GM21367 (cell line): ENCODE results near the gene MT3.

Source experiments
- ATAC-seq: cut with Tn5 transposase; IDR thresholded peaks from one replicate; pipeline ENCODE4 v1.9.1; 2021; ENCODE audit not compliant: unreplicated experiment

MT3 gene

DNA sequence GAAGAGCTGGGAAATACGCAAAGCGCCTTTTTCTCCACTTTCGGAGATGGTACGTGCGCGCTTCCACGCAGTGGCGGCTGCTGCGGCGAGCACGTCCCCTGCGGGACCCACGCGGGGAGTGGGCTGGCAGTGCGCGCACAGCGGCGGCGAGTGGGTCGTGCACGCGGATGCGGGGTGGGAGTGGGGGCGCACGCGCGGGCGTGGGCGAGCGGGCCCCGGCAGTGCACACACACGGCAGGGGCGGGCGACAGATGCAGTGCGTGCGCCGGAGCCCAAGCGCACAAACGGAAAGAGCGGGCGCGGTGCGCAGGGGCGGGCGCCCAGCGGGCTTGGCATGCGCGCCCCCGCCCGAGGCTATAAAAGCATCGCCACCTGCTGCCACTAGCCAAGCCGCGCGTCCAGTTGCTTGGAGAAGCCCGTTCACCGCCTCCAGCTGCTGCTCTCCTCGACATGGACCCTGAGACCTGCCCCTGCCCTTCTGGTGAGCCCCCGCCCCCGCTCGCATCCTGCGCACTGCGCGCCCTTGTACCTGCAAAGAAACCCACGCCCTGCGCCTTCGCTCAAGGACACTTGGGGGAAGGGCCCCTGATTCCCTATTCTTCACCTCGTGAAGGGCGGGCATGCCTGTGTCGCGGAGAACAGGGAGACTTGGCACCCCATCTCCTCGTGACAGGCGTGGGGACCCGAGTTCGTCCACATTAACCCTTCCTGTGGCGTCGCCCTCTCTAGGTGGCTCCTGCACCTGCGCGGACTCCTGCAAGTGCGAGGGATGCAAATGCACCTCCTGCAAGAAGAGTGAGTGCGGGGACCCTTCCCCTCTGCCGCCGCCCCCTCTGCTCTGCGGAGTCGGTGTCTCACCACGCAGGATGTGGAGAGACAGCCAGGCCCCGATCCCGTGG is at the start of gene MT3:
TSS of gene MT3 (plus strand) at position 388 of the 899 bp plus-strand sequence. CDS start at position 451, 63 bp downstream.
- no peak for ATAC-seq

DNA sequence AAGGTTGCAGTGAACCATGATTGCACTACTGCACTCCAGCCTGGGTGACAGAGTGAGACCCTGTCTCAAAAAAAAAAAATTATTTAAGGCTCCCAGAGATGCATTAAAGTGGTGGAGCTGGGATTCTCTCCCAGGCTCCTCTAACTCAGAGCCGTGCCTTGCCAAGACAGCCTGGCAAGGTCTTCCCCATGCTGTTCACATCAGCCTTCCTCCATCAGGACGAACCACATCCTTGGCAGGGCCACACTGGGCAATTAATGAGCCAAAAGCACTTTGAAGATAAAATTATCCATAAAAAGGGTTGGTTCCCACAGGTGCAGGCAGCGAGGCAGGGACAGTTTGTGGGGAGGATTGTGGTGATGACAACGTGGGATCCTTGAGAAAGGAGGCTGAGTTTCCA is 49.7 kb upstream of the MT3 start:
- no peak for ATAC-seq

DNA sequence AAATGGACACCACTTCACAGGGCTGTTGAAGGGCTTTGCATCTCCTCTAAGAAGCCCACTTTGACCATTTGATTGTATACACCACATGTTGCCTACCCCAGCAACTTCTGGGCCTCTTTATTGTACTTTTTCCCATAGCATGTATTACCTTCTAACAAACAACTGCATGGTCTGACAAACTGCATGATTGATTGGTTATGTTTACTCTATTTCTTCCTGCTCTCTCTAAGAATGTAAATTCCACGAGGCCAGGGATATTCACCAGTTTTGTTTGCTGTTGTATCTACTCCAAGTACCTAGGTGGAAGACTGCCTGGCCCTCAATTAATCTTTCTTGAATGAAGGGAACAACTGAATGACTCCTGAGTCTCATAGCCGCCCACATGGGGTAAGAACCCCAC is 47.3 kb upstream of the MT3 start:
- no peak for ATAC-seq

DNA sequence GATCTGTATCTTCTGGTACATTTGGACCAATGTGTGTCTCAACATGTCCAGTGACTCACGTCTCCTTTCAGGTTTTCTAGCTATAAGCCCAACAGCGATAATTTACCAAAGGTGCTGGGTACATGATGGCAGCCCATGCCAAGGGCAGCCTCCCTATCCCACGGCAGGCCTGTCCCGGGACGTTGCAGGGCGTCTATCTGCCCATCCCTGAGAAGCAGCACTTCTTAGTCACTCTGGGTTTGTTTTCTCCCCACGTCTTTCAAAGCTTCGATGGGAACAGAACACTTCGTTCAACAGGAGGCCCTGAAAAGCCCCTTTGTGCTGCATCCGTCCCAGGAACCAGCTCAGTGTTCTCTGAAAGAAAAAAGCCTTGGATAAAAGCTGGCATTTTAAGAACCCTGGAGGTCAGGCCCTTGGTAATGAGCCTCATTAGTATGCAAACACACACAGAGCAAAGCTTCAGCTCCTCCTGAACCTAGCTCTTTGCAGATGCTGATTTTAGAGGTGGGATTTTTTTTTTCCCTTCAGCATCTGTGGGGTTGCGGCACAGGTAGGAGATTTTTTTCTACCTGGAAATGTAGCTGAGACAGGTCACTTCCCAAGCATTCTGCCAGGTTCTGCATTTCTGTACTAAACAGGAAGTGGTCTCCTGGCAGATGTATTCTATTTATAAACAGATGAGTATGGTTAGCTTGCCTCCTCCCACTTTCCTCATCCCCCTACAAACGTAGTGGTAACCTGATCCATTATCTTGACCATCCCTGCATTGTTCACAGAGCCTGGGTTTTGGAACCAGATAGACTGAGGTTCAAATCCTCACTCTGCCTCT is 42.0 kb upstream of the MT3 start:
- no peak for ATAC-seq

DNA sequence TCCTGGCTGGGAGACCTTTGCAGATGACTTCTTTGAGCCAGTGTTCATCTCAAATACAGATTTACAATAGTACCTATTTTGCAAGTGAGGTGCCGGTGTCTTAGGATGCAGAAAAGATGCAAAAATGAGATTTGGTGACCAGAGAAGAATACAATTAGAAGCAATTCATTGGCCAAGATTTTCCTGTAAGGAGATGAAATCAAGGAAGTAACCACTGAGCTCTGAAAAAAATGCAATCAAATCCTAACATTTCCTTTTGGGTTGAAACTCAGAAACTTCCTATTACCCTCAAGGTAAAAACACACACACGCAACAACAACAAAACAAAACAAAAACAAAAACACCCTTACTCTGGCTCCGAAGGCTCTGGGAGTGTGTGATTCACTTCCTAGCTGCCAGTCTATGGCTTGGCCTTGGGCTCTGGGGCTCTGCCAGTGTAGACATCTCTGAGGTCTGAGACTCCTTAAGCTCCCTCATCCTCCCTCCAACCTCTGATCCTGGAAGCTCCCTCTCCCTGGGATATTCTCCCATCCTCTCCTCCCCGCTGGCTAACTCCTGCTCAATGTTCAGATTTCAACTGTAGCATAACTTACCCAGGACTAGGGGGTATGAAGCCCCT is 41.3 kb upstream of the MT3 start:
- ATAC-seq: no peak

DNA sequence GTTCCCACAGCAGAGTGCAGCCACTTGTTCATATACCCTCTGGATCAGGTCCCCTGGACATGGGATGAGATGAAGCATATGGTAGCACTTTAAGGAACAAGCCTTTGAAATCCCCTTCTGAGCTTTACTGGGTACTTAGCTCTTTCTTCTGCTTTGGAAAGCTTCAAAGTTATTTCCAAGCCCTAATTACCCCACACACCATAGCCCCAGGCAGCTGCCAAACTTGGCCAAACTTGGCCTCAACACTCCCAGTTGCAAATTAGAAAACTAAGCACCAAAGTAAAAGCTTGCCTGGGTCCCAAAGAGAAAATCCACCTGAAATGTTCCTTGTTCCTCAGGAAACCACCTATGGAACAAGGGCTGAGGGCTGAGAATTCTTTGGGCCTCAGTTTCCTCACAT is 40.2 kb upstream of the MT3 start:
- ATAC-seq: no peak

DNA sequence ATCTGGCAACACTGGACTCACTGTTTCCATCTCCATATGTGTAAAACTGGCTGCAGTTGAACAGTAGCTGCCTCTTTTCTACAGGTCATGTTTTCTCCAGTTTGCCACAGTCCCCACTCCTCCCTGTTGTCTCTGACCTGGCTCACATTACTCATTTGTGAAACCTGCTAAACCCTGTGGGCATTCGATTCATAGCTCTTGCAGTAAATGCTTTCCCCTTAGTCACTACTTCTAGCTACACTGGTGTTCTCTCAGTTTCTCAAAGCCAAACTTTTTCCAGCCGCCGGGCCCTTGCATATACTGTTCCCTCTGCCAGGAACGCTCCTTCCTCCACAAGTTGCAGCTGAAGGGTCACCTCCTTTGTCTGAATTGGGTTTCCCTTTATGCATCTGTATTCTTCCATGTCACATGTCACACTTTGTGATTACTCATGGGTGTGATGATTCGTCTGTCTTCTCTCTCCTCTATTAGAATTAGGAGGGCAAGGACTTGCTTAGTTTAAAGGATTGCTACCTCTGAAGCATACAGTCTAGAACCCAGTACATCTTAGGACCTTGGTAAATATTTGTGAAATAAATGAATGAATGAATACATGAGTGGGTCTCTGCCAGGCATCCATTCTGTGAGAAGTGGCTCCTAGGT is 39.5 kb upstream of the MT3 start:
- ATAC-seq: no peak

DNA sequence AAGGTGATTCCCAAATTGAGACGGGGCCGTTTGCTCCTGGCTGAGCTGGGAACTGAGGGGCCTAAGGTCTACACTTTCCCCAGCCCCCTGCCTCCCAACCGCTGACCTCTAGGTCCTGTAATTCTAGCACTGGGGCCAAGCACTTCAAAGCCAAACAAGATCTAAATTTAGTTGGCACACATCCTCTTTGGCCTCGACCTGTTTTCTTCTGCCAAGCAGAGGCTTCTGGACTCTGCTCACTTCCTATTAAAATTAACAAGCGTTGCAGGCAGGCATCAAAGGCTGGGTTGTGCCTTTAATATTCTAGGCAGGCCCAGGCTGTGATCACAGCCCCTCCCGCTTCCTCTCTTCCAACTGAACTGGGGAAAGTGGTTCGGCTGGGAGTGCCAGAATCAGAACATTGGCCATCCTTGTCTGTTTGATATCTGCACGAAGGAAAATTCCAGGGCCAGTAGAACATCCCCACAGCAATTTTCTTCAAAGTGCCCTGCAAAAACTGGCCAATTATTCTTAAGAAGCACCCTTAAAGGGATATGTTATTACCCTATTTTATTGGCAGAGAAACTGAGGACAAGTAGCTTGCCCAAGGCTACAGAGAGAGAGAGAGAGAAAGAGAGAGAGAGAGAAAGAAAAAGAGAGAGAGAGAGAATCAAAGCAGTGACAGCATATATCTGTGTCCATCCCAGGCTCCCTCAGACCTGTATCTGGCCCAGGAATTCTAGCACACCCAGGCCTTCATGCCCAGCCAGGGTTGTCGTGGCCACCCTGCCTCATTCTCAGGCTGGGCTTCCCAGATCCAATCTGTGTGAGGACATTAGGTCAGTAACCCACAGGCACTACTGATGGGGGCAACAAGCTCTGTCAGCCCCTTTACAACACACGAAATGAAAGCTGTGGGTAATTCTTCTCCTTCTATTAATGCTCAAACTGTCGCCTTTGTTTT is 37.3 kb upstream of the MT3 start:
- ATAC-seq: no peak

DNA sequence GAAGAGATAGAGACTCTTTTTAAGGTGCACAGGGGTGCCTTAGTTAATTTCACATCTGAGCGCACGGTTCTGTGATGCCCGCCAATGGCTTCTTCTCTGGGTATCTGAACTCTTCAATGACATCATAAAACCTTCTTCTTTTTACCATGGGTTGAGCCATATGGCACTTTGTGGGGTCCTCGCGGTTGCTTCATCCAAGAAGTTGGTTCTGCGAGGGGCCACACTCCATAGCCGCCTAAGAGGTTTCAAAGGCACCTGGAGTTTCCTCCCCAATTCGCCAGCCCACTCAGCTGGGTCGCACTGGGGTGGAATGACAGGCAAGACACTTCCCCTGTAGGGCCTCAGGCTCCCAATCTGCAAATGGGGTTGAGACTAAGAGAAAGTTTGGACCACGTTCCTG is 34.9 kb upstream of the MT3 start:
- ATAC-seq: no peak

DNA sequence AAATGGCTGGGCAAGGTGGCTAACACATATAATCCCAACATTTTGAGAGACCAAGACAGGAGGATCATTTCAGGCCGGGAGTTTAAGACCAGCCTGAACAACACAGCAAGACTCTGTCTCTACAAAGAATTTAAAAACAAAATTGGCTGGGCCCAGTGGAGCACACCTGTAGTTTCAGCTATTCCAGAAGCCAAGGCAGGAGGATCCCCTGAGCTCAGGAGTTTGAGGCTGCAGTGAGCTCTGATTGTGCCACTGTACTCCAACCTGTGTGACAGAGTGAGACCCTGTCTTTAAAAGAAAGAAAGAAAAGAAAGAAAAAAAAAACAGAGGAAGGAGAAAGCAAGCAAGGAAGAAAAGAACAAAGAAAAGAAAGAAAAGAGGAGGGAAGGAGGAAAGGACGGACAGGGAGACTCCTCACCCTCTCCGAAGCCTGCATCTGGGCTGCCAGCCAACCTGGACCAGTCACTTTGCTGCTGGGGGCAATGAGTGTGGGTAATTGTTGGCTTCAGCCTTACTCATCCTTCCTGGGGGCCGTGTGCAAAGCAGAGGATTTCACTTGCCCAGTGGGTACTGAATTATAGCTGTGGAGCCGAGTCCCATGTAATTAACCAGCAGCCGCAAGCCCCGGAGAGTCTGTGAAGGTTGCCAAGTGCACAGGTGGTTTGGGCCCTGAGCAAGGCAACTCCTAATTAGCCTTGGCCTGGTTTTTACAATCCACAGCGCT is 31.1 kb upstream of the MT3 start:
- no peak for ATAC-seq

DNA sequence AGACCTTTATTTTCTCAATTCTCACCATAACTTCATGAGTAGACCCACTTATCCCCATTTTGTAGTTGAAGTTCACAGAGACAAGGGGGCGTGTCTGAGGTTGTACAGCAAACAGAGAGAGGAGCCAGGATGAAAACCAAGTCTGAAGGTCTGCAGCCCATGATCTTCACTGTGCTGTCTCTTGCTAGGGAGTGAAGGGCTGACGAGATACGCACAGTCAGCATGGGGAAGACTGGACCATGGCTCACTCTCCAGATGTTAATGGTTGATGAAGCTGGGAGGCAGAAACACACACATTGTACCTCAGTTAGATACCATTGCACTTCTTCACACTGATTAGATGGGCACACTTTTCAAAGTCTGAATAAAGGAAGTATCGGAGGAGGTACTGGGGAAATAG is 30.2 kb upstream of the MT3 start:
- no peak for ATAC-seq

DNA sequence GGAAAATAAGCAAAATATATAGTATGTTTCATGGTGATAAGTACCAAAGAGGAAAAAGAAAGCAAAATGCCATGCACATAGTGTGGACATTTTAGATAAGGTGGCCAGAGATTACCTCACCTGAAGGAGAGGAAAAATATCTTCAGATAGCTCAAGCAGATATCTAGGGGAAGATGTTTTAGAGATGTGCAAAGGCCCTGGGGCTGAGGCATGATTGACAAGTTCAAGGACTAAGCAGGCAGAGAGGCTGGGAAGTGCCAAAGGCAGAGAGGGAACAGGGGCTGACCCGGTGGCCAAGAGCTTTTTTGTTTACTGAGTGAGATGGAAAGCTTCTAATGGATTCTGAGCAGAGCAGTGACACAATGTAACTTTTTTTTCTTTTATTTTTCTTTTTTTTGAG is 28.9 kb upstream of the MT3 start:
- ATAC-seq: no peak

DNA sequence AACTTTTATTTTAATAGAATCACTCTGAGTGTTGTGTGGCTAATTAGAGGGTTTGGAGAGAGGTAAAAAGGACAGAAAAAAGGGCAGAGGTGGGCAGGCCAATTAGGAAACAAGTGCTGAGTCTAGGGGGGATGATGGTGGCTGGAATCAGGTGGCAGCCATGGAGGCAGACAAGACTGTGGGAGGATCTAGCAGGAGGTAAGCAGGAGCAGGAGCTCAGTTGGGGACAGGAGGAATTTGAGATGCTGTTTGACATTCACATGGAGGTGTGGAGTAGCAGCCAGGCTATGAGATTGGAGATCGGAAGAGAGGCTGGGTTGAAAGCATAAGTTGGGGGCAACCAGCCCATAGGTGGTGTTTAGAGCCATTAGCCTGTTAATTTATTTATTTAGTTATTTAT is 28.2 kb upstream of the MT3 start:
- ATAC-seq: no peak

DNA sequence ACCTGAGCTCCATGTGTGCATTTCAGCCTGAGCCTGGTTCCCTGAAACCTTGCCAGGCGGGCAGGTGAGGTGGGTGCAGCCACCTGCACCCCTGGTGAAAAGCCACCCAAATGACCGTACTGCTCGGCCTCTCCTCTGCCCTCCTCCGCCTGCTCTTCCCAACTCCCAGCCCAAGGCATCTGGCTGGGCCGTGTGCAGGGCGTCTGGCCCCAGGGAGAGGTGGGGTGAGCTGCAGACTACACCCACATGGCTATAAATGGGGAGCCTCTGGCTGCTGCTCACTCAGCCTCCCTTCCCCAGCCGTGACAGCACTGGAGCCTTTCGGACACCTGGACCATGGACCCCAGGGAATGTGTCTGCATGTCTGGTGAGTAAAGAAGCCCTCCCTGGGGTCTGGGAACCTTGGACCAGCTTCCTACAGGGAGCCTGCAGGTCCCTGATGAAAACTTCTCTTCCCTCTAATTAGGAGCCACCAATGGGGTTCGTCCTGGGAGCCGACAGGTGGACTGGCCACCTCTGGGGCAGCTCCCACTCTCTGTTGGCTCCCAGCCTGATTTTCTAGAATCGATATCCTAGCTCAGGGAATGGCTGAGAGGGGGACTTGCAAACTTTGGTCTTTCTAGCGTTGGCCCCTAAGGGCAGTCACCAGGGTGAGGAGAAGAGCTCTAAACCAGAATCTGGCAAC is 24.4 kb upstream of the MT3 start, which contains the start of gene MT4:
TSS of gene MT4 (plus strand) at position 281 of the 685 bp plus-strand sequence. CDS start at position 337, 56 bp downstream.
- ATAC-seq: no peak

DNA sequence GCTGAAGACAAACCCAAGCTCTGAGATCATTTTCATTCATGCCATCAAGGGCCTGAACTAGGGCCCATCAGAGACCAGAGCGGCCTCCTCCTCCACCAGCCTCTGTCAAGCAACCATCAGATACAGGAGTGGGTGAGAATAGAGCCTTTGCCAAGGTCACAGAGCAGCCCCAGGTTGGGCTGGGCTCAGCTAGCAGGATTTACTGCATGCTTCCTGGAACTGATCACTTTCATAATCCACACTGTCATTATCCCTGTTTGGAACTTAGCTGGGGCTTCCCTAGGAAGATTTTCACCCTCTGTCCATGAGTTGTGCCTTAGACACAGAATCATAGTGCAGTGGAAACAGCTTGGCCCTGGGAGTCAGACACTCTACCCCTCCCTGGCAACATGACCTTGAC is 19.4 kb upstream of the MT3 start:
- ATAC-seq: no peak

DNA sequence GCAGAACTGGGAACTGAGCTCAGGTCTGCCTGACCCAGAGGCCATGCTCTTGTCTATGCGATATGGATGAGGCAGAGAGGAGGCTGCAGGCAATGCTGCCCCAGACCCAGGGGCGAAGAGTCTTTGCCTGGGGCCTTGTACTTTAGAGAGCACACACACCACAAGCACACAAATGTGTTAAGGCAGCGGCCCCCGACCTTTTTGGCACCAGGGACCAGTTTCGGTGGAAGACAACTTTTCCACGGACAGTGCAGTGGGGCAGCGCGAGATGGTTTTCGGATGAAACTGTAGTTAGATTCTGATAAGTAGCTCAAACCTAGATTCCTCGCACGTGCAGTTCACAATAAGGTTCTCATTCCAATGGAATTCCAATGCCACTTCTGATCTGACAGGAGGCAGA is 17.8 kb upstream of the MT3 start:
- ATAC-seq: no peak

DNA sequence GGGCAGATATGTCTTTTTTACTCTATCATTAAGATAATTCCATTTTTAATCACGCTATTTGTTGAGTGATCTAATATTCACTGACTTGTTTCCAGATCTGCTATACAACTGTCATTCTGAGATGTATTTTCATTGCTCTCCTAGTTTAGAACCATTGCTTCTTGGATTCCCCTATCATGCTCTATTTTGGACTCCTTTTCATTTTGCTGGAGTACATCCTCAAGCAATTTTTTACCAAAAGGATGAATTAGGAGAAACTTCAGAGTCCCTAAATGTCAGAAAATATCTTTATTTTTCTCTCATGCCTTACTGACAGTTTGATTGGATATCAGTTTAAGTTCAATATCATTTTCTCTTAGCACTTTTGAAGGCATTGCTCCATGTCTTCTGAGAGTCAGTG is 14.7 kb upstream of the MT3 start:
- ATAC-seq: no peak

DNA sequence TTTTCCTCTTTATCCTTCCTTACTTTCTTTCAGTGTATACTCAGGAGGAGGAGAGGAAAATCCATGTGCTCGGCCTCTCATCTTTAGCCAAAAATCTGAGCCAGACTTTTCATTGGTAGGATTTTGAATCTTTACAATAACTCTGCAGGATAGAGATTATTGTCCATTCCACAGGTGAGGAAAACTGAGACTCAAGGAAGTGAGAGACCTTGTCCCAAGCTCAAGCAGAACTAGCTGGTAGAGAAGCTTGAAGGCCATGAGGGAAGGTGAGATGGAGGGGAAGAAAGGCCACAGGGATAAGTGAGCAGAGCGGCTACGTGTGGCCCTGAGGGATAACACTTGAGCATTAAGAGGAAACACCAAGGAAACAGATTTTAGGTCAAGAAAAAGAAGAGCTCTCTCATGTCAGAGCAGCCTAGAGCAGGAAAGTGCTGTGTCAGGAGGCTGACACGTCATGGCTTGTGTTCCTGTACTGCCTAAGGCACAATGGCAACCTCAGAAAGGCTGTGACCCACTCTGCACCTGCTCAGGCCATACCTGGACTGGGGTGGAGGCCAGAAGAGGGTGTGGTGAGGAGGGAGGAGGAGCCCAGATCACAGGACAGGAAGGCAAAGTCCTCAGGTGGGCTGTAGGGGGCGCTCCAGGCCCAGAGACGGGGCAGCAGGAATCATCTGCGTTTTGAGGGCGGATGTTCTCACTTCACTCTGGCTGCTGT is 12.6 kb upstream of the MT3 start:
- ATAC-seq: no peak
